Measurements from ENCODE around the gene WSCD1.

DNA sequence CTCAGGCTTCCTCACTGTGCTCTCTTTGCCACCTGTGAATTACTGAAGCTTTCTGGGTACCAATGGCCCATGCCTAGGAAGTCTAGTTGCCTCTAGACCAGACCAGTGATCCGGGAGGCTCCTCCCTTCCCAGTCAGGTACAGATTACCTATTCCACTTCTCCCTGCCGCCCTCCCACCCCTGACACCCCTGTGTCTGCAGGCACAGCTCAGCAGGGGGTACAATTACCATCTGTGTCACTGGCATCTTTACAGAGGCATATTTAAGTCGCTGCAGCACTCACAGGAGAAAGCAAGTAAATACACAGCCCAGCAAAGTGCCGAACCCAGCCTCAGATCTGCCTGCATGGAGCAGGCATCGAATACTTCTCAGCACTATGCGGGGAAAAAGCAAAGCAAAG, 5.3 kb upstream of the WSCD1 start:
- no peak for TF ChIP-seq POLR2A (IDR thresholded peaks at IDR 0.05)
- TF ChIP-seq, protein P1, sequence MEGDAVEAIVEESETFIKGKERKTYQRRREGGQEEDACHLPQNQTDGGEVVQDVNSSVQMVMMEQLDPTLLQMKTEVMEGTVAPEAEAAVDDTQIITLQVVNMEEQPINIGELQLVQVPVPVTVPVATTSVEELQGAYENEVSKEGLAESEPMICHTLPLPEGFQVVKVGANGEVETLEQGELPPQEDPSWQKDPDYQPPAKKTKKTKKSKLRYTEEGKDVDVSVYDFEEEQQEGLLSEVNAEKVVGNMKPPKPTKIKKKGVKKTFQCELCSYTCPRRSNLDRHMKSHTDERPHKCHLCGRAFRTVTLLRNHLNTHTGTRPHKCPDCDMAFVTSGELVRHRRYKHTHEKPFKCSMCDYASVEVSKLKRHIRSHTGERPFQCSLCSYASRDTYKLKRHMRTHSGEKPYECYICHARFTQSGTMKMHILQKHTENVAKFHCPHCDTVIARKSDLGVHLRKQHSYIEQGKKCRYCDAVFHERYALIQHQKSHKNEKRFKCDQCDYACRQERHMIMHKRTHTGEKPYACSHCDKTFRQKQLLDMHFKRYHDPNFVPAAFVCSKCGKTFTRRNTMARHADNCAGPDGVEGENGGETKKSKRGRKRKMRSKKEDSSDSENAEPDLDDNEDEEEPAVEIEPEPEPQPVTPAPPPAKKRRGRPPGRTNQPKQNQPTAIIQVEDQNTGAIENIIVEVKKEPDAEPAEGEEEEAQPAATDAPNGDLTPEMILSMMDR (IDR thresholded peaks at IDR 0.05): no peak

Data from adrenal gland (tissue), 5 donors.